ENCODE data around the gene SBF1.

GRCh38 chr22:50454556-50455075, 20.2 kb downstream of the SBF1 start:
- no peak for TF ChIP-seq CTCF (optimal IDR thresholded peaks at IDR 0.05 in 1 of 3, IDR thresholded peaks at IDR 0.05 in 1 of 3, conservative IDR thresholded peaks at IDR 0.05 in 1 of 3; ENCODE audit: extremely low read depth in 1 of 3, insufficient read depth in 2 of 3, low read length in 3 of 3)
- TF ChIP-seq EZH2 (IDR thresholded peaks at IDR 0.05; ENCODE audit: low read length), result no peak

Data from keratinocyte (primary cell).